Measurements from ENCODE around the gene S100B. TPM values are rescaled to one million over a fixed set of nuclear protein-coding genes. Genes with fewer than 3 reads are reported as not detected.

The S100B gene
- total and polyA plus RNA-seq, 2 of the 8 experiments (the other 6 are each of a cell fraction or from before 2014, with no cell fraction given): 0.36 to 0.69 TPM

DNA sequence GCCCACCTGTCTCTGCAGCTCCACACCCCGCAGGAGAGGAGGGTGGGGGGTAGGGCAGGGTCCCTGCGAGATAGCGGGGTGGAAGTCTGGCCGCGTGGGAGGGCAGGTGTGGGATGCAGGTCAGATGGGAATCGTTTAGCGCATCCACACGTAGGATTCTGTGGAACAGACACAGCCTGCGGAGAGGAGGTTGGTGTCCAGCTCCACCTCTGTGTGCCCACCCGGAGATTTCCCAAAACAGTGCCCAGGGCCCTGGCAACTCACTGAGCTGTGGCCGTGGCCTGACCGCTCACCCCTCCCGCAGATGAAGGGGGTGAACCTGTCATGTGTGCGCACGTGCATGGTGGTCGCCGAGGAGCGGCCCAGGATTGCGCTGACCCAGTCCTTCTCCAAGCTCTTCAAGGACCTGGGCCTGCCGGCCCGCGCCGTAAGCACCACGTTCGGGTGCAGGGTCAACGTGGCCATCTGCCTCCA is 46.9 kb downstream of the S100B start:
- ChIA-PET CTCF (ENCODE audit: partially characterized antibody) (no interaction called here), POLR2A (ENCODE audit: partially characterized antibody) (interaction anchor here (0.6 to 1.1 kb wide), 3 partner anchors 24 to 236 kb away, joined by 3 to 5 read pairs (median 3); no protein-coding TSS in a partner anchor)
- Histone ChIP-seq H3K56ac (replicated peaks; ENCODE audit: insufficient read length, low read depth, low read length) (no peak overlapping the region), H3K79me1 (ENCODE audit: low read depth, low read length) (no peaks in the 10 kb centered on the region), H3K4ac (replicated peaks; ENCODE audit: insufficient read length, low read depth, low read length) (no peak overlapping the region), H3K9ac (replicated peaks in 1 of 4; ENCODE audit: extremely low read depth in 1 of 4, low read depth in 3 of 4, low read length in 3 of 4) (no peak overlapping the region), H3K23me2 (ENCODE audit: low read depth, low read length) (no peaks in the 10 kb centered on the region), H4K8ac (ENCODE audit: extremely low read depth, insufficient read depth, low read length) (no peak overlapping the region), H2BK120ac (replicated peaks; ENCODE audit: low read depth, low read length) (no peak overlapping the region), H3K27ac (ENCODE audit: low read depth, low read length) (no peak overlapping the region), H3K27me3 (replicated peaks in 1 of 4; ENCODE audit: control insufficient read depth in 3 of 4, extremely low read depth in 1 of 4, insufficient read depth in 3 of 4, low read length in 3 of 4) (no peaks in the 10 kb centered on the region), H3K79me2 (ENCODE audit: control insufficient read depth in 1 of 2, insufficient read depth in 2 of 2, low read length in 2 of 2) (no peaks in the 10 kb centered on the region), H3K18ac (ENCODE audit: extremely low read depth, low read length) (no peak overlapping the region), H3K23ac (ENCODE audit: insufficient read length) (no peak overlapping the region), H2BK15ac (ENCODE audit: low read length) (no peak overlapping the region), H2BK20ac (ENCODE audit: low read length) (no peak overlapping the region), H2BK5ac (ENCODE audit: low read depth, low read length) (no peak overlapping the region), H2AFZ (ENCODE audit: low read length) (no peak overlapping the region), H4K5ac (ENCODE audit: insufficient read length, low read depth, low read length) (no peak overlapping the region), H3K36me3 (ENCODE audit: control insufficient read depth in 2 of 4, insufficient read depth in 4 of 4, low read length in 3 of 4) (peaks cover 0 to 17% (median 11%) of the 10 kb centered on the region in 4 experiments; a peak in 5 of 8 replicates), H3K4me3 (ENCODE audit: extremely low read depth in 1 of 4, insufficient read depth in 2 of 4, low read depth in 3 of 4, low read length in 4 of 4) (no peak overlapping the region), H3K14ac (ENCODE audit: insufficient read length) (no peak overlapping the region), H4K20me1 (replicated peaks in 1 of 2; ENCODE audit: control insufficient read depth in 1 of 2, insufficient read depth in 2 of 2, low read length in 2 of 2) (peaks cover 0 to 2% of the 10 kb centered on the region in 2 experiments), H2BK12ac (ENCODE audit: low read depth, low read length) (no peak overlapping the region), H3K4me2 (ENCODE audit: insufficient read depth in 1 of 2, low read depth in 2 of 2, low read length in 2 of 2) (no peak overlapping the region), H3K4me1 (replicated peaks in 1 of 4; ENCODE audit: control insufficient read depth in 3 of 4, insufficient read depth in 4 of 4, low read length in 3 of 4) (no peaks in the 10 kb centered on the region), H4K91ac (replicated peaks; ENCODE audit: insufficient read length, low read length) (no peak overlapping the region), H2AK5ac (ENCODE audit: low read depth, low read length) (no peak overlapping the region), H3K9me3 (ENCODE audit: insufficient read depth in 2 of 2, low read depth in 1 of 2, low read length in 1 of 2) (no peaks in the 10 kb centered on the region)
- WGBS, 2 experiments (ENCODE audit: extremely low coverage in 1 of 2, insufficient coverage in 1 of 2, insufficient read length in 1 of 2, insufficient replicate concordance in 2 of 2, low coverage in 1 of 2, low lambda C conversion rate in 2 of 2, missing lambda C conversion rate in 1 of 2): 90% methylated on average over 24 of the region's 26 CpGs; no CpG with 5 or more reads in 1 of the 2 experiments
- no peak for FAIRE-seq
- peak in 1 of 2 experiments; percentile 36 for DNase-seq (ENCODE audit: low read depth in 1 of 2, low spot score in 2 of 2)
- TF ChIP-seq EGR1 (IDR thresholded peaks at IDR 0.05; ENCODE audit: borderline replicate concordance, low read depth, low read length): no peak
- no peak for TF ChIP-seq KDM4A (IDR thresholded peaks at IDR 0.05; ENCODE audit: low read depth, low read length, severe bottlenecking)
- TF ChIP-seq POU5F1 (IDR thresholded peaks at IDR 0.05; ENCODE audit: low read depth, low read length): no peak
- TF ChIP-seq KDM5A (IDR thresholded peaks at IDR 0.05; ENCODE audit: low read length): no peak

Measured in H1 (cell line).